ENCODE measurements around the gene ELOVL3. TPM values are rescaled to one million over a fixed set of nuclear protein-coding genes. Genes with fewer than 3 reads are reported as not detected.

The ELOVL3 gene
- total and polyA plus RNA-seq, 2 experiments from 2014 or later = 1.4 to 1.9 TPM

DNA sequence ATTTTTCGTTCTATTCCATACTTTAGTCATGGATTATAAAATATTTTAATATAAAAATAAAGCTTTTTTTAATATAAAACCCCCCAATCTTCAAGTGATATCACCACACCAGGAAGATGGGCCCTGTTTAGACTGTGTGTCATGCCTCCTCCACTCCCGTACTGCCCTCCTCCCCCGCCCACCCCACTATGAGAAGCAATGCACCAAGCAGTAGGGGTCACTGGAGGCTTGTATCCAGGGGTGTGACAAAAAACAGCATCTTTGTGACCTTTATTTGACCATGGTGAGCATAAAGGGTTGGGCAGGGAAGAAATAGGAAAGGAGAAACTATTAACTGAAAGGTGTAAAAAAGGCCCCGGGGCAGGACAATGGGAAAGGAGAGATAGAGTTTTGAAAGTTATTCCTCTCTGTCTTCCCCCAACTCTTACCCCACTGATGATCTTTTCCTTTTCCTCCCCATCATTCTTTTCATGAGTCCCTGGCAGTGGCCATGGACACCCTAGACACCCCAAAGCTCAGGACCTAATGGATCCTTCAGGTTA is 11.7 kb downstream of the ELOVL3 start:
- peaks cover 7% of the 10 kb centered on the region; the same call in 1 of the 2 replicates for H3K4me1 ChIP-seq (ENCODE audit: insufficient read depth)
- H4K20me1 ChIP-seq (ENCODE audit: insufficient read depth) = no peaks in the 10 kb centered on the region
- DNase-seq = no peak
- H3K9me3 ChIP-seq (ENCODE audit: low read depth) = no peaks in the 10 kb centered on the region
- no peaks in the 10 kb centered on the region for H3K9me2 ChIP-seq (ENCODE audit: insufficient read depth)
- no peak overlapping the region for H3K27ac ChIP-seq
- H3F3A ChIP-seq (ENCODE audit: insufficient read depth) = peaks cover 7% of the 10 kb centered on the region; the same call in 1 of the 2 replicates
- H3K4me2 ChIP-seq (ENCODE audit: unreplicated experiment) = no peak overlapping the region
- H3K27me3 ChIP-seq (replicated peaks; ENCODE audit: insufficient read depth) = no peaks in the 10 kb centered on the region
- TF ChIP-seq EZH2phosphoT487 (IDR thresholded peaks at IDR 0.05; ENCODE audit: insufficient read depth, low read depth) = no peak
- no peak for TF ChIP-seq EZH2 (IDR thresholded peaks at IDR 0.05; ENCODE audit: insufficient read depth, poor library complexity, severe bottlenecking)
- no peak overlapping the region for H2AFZ ChIP-seq
- 73 to 79% methylated on average over 4 of the region's 4 CpGs for WGBS, 2 experiments (ENCODE audit: low coverage in 1 of 2, low lambda C conversion rate in 2 of 2, missing lambda C conversion rate in 2 of 2)
- no peak overlapping the region for H3K9ac ChIP-seq
- no peak overlapping the region for H3K4me3 ChIP-seq
- no peaks in the 10 kb centered on the region for H3K79me2 ChIP-seq (ENCODE audit: insufficient read depth)
- no peaks in the 10 kb centered on the region for H3K36me3 ChIP-seq (ENCODE audit: low read depth)
- in situ Hi-C loops (cut with MboI) = no loop called here

DNA sequence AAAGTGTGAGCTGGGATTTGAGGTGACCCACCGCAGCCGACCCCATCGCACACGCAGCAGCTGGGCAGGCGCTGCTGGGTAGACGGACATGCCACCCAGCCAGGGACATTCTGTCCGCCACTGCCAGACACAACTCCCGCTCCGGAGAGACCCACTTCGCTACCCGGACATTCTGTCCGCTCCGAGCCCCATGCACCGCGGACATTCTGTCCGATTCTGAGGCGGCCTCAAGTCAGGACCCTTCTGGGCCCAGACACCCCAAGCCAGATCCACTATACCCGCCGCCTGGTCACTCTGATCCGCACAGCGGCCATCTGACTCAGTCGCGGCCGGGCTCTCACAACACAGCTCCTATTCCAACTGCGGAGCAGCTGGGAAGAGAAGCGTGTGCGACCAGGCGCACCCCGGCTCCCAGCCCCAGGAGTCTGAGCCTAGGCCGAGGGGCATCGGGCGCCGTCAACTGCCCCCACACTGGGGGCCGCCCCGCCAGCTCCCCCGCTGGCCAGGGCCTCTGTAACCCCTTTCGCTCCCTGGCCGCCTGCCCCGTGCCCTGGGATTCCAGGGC is 14.4 kb downstream of the ELOVL3 start:
- Histone ChIP-seq H3K27ac (no peak overlapping the region), H3K4me2 (ENCODE audit: unreplicated experiment) (peak overlapping the region; percentile 93), H3K27me3 (replicated peaks; ENCODE audit: insufficient read depth) (no peaks in the 10 kb centered on the region), H4K20me1 (ENCODE audit: insufficient read depth) (no peaks in the 10 kb centered on the region), H3K79me2 (ENCODE audit: insufficient read depth) (peaks cover 2% of the 10 kb centered on the region), H3K9me2 (ENCODE audit: insufficient read depth) (no peaks in the 10 kb centered on the region), H2AFZ (peak overlapping the region; percentile 85), H3K9me3 (ENCODE audit: low read depth) (no peaks in the 10 kb centered on the region), H3K9ac (no peak overlapping the region; the same call in 1 of the 2 replicates), H3F3A (ENCODE audit: insufficient read depth) (peaks cover 21% of the 10 kb centered on the region), H3K36me3 (ENCODE audit: low read depth) (no peaks in the 10 kb centered on the region), H3K4me1 (ENCODE audit: insufficient read depth) (peaks cover 12% of the 10 kb centered on the region), H3K4me3 (peak overlapping the region; percentile 83)
- DNase-seq = peak; percentile 38
- WGBS, 2 experiments (ENCODE audit: low coverage in 1 of 2, low lambda C conversion rate in 2 of 2, missing lambda C conversion rate in 2 of 2) = 51 to 52% methylated on average over 34 to 39 of the region's 39 CpGs
- TF ChIP-seq EZH2 (IDR thresholded peaks at IDR 0.05; ENCODE audit: insufficient read depth, poor library complexity, severe bottlenecking) (no peak), EZH2phosphoT487 (IDR thresholded peaks at IDR 0.05; ENCODE audit: insufficient read depth, low read depth) (no peak)
- in situ Hi-C loops (cut with MboI) = no loop called here

DNA sequence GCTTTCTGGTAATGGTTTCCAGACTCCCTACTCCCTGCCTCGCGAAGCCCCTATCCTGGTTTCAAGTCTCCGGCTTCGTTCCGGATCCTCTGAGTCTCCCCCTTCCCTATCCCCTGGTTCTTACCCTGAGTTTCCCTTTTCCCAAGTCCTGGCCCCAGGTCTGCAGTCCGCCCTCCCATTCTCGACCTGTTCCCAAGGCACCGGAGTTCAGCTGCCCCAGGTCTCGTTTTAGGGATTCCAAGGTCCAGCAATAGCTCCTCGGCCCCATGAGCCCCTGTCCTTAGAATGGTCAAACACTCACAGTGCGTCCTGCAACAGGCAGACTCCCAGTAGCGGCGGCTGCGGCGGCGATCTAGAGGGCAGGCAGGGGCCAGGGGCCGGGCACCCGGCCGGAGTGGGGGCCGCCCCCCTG is 14.9 kb downstream of the ELOVL3 start:
- in situ Hi-C loops (cut with MboI) = no loop called here
- H3K9ac ChIP-seq = peak overlapping the region; percentile 76; the same call in 1 of the 2 replicates
- peaks cover 6% of the 10 kb centered on the region for H3K79me2 ChIP-seq (ENCODE audit: insufficient read depth)

DNA sequence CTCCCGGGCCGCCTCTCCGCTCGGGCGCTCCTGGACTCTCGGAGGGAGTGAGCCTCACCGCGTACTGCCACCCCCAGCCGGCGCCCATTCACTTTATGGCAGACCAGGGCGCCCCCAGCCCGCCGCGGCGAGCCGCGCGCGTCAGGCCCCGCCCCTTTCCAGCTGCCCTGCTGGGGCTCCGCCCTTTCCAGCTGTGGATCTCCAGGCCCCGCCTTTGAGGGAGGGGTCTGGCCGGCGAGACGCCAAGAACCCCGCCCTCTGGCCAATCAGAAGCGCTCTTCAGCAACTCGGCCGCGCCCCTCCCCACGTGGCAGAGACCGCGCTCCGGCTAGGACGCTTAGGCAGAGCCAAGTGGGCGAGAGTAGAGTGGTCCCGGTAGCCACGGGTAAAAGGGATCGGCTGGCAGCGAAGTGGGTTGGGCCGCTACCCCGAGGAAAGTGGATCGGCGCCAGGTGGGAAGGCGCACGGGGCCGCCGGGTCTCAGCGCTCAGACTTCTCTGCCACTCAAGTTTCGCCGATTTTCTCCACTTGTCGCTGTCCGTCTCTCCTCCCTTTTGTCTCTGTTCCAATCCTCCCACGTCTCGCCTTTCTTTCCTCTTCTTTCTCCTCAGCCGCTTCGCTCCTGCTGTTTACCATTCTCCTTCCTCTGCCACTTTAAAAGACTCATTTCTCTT is 15.5 kb downstream of the ELOVL3 start, which contains the start of gene PITX3:
TSS of gene PITX3 (minus strand) at position 69 of the 674 bp plus-strand sequence. CDS start 9,432 bp downstream, outside the sequence.
- Histone ChIP-seq H3K36me3 (ENCODE audit: low read depth) (no peaks in the 10 kb centered on the region), H3K27me3 (replicated peaks; ENCODE audit: insufficient read depth) (no peaks in the 10 kb centered on the region), H4K20me1 (ENCODE audit: insufficient read depth) (no peaks in the 10 kb centered on the region; the same call in 1 of the 2 replicates), H3K4me3 (peak within 1 kb of the TSS; percentile 83), H3K79me2 (ENCODE audit: insufficient read depth) (peaks cover 12% of the 10 kb centered on the region), H3K4me2 (ENCODE audit: unreplicated experiment) (peak within 1 kb of the TSS; percentile 93), H3K9me3 (ENCODE audit: low read depth) (no peaks in the 10 kb centered on the region), H2AFZ (peak within 1 kb of the TSS; percentile 85), H3K4me1 (ENCODE audit: insufficient read depth) (peaks cover 13% of the 10 kb centered on the region), H3K27ac (peak within 1 kb of the TSS; percentile 29), H3K9me2 (ENCODE audit: insufficient read depth) (no peaks in the 10 kb centered on the region), H3F3A (ENCODE audit: insufficient read depth) (peaks cover 25% of the 10 kb centered on the region), H3K9ac (peak within 1 kb of the TSS; percentile 76)
- WGBS, 2 experiments (ENCODE audit: low coverage in 1 of 2, low lambda C conversion rate in 2 of 2, missing lambda C conversion rate in 2 of 2) = 1 to 2% methylated on average over 31 to 57 of the region's 57 CpGs
- peak; percentile 94 for DNase-seq
- TF ChIP-seq EZH2 (IDR thresholded peaks at IDR 0.05; ENCODE audit: insufficient read depth, poor library complexity, severe bottlenecking) = no peak
- TF ChIP-seq EZH2phosphoT487 (IDR thresholded peaks at IDR 0.05; ENCODE audit: insufficient read depth, low read depth) = no peak
- in situ Hi-C loops (cut with MboI) = no loop called here

More for the DNA sequence above, 14.9 kb downstream of the ELOVL3 start:
- no peak for TF ChIP-seq EZH2phosphoT487 (IDR thresholded peaks at IDR 0.05; ENCODE audit: insufficient read depth, low read depth)
- TF ChIP-seq EZH2 (IDR thresholded peaks at IDR 0.05; ENCODE audit: insufficient read depth, poor library complexity, severe bottlenecking) = no peak
- 5 to 7% methylated on average over 16 to 19 of the region's 20 CpGs for WGBS, 2 experiments (ENCODE audit: low coverage in 1 of 2, low lambda C conversion rate in 2 of 2, missing lambda C conversion rate in 2 of 2)
- Histone ChIP-seq H3K27me3 (replicated peaks; ENCODE audit: insufficient read depth) (no peaks in the 10 kb centered on the region), H2AFZ (peak overlapping the region; percentile 85), H3K27ac (no peak overlapping the region), H3K4me1 (ENCODE audit: insufficient read depth) (peaks cover 12% of the 10 kb centered on the region), H3K36me3 (ENCODE audit: low read depth) (no peaks in the 10 kb centered on the region), H3K4me2 (ENCODE audit: unreplicated experiment) (peak overlapping the region; percentile 93), H4K20me1 (ENCODE audit: insufficient read depth) (no peaks in the 10 kb centered on the region; the same call in 1 of the 2 replicates), H3K4me3 (peak overlapping the region; percentile 83), H3F3A (ENCODE audit: insufficient read depth) (peaks cover 24% of the 10 kb centered on the region), H3K9me3 (ENCODE audit: low read depth) (no peaks in the 10 kb centered on the region), H3K9me2 (ENCODE audit: insufficient read depth) (no peaks in the 10 kb centered on the region)
- no peak for DNase-seq
